Endometrial microvascular endothelial cells (primary cell): ENCODE data around the gene LDLRAD4. TPM values are rescaled to one million over a fixed set of nuclear protein-coding genes. Genes with fewer than 3 reads are reported as not detected.

Experiments
- in situ Hi-C: cut with HindIII; loops from 2 replicates; pipeline ENCODE4 v1.10.0; 2017; ENCODE audit warnings: low sequenced_read_pairs, low pct_unique_long_range_greater_than_20kb; ENCODE audit errors: inconsistent ontology term
- total RNA-seq: library from RNA; depleted of rRNA; stranded (reverse); fragments of >200 nt; gene quantifications from one replicate; pipeline ENCODE4 v1.2.3, GENCODE V29; 2015; ENCODE audit errors: inconsistent ontology term

Gene LDLRAD4
- total RNA-seq, 1 donor from 2014 or later, result 0.93 TPM

- in situ Hi-C loops, result loop anchor here (25.0 kb wide), 1 partner anchor 564 kb away; no protein-coding TSS in a partner anchor
Measured at GRCh38 chr18:13222856-13223281, 4.3 kb downstream of the LDLRAD4 start.

DNA sequence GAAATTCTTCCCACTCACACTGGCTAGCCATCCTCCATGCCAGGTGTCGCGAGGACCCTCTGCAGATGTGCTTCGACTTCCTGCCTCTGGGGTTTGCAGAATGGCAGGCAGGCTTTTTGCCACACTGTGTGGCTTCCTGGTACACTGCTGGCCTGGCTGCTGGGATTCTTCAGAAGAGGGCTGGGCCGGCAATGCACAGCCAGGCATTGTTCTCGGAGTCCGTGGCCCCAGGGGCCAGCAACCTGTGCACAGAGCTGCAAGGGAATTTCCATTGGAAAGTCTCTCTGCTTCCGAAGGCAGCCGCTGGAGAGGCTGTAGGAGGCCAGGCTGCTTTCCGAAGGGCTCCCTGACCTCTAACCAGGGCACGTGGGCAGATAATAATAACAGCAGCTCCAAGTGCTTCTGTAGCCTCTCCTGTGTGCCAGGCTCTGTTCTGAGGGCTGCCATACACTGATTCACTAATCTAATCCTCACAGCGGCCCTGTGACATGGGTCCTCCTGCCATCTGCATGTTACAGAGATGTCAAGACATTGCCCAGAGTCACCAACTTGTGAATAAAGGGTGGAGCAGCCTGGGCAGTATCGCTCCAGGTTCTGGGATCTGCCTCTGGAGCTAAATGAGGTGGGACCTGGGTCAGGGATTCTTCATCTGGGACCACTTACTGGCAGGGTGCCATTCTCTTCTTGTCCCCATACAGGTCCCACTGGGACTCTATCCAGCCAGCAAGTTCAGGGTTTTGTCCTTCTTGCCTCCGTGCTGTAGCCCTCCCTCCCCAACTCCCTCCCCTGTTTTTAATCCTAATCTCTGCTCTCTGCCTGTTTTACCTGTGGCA, 5.0 kb downstream of the LDLRAD4 start:
- in situ Hi-C loops, result loop anchor here (25.0 kb wide), 1 partner anchor 564 kb away; no protein-coding TSS in a partner anchor

DNA sequence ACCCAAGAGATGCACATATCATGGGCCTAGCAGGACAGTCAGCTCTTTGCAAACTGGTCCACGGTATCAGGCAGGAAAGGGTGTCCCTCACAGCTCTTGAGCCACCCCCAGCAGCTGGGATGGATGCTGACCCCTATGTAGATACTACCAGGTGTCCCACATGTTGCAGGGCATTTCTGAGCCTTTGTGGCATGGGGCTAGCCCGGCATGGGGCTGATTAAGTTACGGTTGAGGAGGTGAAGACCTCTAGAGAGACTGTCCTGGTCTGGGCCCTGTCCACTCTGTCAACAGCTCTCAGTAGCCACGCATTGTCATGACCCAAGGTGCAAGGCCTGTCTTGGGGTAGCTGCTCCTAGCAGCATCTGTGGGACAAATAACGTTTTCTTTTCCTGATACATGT, 6.7 kb downstream of the LDLRAD4 start:
- in situ Hi-C loops, result no loop called here

DNA sequence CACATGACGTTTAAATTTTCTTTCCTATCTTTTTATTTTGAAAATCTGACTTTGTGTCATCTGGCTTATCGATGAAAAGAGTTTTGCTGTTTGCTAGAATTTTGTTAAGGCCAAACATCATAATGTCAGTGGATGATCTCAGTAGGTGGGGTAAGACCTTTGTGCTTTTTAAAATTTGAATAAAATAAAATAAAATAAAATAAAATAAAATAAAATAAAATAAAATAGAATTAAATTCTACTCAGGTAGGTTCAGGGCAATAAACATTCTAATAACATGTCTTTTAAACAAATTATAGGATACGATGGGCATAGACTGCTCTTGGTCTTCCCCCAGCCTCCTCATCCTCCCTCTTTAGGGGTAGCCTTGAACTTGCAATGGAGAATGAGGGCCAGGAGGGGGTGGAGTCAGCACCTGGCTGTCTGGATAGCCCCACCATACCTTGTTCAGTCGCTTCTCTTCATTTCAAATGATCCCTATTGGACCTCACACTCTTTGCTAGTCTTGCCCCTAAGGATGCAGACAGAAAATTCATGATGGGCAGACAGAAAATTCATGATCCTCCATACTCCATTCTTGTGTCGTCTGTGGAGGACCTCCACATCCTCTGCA, 8.1 kb downstream of the LDLRAD4 start:
- in situ Hi-C loops, result no loop called here

DNA sequence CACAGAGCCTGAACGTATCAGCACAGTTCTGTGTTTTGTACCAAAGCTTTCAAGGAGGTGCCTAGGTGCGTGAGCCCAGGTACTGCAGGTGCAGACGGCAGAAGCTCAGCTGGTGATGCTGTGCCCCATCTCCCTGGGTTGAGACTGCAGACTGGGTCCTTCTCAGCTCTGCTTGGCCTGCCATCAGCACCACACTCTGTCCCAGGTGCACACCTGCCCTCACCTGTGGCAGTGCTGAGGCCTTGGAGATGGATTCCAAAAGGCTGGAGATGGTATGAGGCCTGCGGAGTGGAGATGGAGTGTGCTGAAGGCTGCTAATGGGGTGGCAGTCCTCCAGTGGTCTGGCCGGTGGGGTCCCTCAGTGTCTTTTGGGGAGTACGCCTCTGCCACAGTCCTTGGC, 9.3 kb downstream of the LDLRAD4 start:
- in situ Hi-C loops, result no loop called here

DNA sequence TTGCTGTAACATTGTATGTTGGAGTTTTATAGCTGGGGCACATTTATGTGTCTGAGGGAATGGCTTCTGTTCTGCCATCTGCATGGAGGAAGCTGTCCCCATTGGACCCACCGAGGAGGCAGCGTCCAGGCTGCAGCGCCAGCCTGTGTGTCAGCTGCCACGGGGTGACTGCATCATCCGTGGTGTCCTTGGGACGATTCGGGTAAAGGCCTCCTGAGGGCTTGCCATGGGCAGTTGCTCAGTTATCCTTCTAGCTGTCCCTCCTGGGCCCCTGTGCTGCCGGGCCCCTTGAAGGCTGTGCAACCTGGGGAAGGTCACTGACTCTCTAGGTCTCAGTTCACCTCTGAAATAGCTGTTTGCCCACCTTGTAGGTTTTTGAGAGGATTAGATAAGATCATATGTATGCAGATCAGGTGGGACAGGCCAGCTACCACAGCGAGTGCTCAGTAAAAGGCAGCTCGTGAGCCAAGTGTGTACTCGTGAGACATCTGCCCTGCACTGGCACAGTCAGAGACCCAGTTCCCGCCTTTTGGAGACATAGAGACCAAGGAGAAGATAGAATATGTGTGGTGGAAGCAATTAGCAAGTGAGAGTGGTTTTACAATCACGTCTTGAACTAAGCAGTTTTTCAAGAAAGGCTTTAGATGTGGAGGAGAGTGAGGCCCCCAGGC, 10.6 kb downstream of the LDLRAD4 start:
- in situ Hi-C loops, result no loop called here

DNA sequence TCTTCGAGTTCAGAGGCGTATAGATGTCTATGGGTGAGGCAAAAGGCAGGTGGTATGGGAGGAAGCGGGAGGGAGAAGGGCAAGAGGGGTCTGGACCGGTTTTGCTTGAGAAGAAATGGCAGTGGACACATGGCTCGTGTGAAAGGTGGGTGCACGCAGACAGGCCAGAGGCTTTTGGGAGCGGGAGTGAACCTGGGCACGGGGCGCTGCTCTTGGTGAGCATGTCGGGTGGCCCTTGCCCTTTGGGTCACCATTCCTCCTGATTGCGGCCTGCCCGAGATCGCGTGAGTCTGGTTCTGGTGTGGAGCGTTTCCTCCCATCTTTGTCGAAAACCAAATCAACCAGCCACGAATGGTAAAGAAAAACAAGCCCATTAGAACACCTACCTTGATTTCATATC, 12.6 kb downstream of the LDLRAD4 start:
- in situ Hi-C loops, result no loop called here

- in situ Hi-C loops, result no loop called here
Measured at GRCh38 chr18:13232086-13232917, 13.7 kb downstream of the LDLRAD4 start.

DNA sequence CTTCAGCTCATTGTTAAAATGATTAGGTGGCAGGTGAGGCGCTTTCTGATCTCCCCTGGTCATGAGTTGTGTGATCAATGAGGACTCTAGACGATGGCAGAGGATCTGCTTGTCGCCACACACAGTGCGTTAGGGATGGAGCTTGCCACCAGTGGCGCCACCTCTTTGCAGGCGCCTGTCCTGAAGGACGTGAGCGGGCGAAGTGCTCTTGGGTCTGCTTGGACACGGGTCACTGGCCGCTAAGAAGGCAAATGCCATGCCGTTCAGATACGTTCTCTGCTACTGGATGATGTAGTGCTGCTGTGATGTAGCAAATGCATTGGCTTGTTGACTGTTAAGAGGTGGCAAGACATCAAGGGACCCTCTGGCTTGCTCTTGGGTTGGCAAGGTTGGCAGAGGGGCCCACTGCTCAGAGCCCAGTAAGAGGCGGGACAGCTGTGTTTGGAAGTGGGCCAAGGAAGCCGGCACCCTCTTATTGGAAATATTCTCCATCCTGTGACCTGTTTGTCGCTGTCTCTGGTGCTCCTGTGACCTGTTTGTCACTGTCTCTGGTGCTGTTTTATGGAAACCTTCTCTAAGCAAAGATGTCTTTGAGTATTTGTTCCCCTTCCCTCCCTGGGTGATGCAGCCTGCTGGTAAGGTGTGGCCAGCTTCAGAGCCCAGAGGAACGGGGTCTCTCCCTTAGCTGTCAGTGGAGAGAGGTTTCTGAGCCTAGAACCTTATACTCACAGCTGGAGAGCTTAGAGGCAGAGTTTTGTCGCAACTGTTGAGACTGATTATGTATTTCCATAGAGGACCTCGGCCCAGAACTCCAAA, 14.6 kb downstream of the LDLRAD4 start:
- in situ Hi-C loops, result no loop called here

- in situ Hi-C loops, result no loop called here
Measured at GRCh38 chr18:13233787-13234783, 15.5 kb downstream of the LDLRAD4 start.

- in situ Hi-C loops, result no loop called here
Measured at GRCh38 chr18:13235421-13235831, 16.9 kb downstream of the LDLRAD4 start.

- in situ Hi-C loops, result no loop called here
Measured at GRCh38 chr18:13235981-13236380, 17.4 kb downstream of the LDLRAD4 start.

DNA sequence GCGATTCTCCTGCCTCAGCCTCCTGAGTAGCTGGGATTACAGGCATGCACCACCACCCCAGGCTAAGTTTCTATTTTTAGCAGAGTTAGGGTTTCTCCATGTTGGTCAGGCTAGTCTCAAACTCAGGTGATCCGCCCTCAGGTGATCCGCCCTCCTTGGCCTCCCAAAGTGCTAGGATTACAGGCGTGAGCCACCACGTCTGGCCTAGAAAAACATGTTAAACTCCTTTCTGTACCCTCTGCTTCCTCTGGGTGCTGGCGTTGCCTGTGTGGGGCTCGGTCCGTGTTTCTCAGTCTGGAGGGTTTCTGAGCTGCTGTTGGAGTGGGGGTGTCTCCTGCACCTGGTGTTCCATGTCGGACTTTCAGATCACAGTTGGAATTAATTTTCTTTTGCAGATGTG, 17.9 kb downstream of the LDLRAD4 start:
- in situ Hi-C loops, result no loop called here

- in situ Hi-C loops, result no loop called here
Measured at GRCh38 chr18:13237073-13237472, 18.5 kb downstream of the LDLRAD4 start.

DNA sequence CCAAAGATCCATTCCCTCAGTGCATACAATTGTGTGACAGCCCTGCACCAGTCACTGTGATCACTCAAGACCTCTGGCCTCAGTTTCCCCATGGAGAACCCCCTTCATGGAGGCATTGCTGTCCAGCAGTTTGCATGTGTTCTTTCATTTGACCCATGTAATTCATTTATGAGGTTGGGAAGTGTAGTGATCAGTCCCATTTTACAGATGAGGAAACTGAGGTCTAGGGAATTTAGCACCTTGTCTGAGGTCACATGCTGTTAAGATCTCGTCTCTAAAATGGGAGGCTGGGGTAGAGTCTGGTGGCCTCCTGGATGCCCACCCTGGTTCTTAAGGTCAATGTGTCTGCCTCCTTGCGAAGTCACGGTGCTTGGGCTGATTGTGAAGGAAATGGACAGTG, 19.1 kb downstream of the LDLRAD4 start:
- in situ Hi-C loops, result no loop called here

DNA sequence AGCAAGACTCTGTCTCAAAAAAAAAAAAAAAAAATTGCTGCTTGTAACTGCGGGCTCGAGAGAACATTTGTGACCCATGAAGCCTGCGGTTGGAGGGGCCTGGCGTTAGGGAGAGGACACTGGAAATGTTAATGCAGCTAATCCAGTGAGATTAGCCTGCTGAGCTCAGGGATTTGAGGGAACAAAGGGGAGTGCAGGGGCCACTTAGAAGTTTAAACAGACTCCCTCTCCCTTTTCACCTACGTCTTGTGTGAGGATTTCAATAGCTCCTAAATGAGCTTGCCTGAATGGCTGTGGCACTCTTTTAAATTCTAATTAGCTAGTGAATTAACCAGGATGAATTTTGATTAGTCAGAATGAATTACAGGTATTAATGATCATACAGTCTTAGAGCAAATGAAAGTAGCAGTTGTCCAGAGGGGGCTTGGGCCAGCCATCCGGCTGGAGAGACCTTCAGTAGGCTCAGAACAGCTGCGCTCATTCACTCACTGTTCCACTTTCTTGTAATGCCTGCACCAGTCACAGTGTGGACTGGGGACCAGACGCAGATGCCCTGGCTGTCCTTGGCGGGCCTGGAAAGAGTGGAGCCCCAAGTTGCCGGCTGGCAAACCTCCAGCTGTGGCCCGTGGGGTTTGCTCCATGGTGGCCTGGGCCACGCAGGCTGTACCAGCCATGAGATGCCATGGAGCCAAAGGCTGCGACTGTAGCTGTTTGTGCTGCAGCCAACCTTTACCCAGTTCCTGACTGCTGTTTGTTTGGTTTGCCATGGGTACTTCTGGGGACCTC, 20.8 kb downstream of the LDLRAD4 start:
- in situ Hi-C loops, result no loop called here
